GM23248 (cell line): Measurements from ENCODE around the gene MICU2. TPM values are rescaled to one million over a fixed set of nuclear protein-coding genes. Genes with fewer than 3 reads are reported as not detected.

Experiments used
- DNase-seq: peaks from one replicate; pipeline ENCODE4 v3.0.0-alpha.2; 2015
- H2AFZ ChIP-seq: fragments of 200-600 bp; sonication (generic); 2 replicates; pipeline ENCODE4 v1.6.1; 2016; ENCODE audit warnings: antibody characterized with exemption
- H3F3A ChIP-seq: fragments of 200-600 bp; sonication (generic); 2 replicates; pipeline ENCODE4 v1.6.1; 2016; ENCODE audit warnings: mild to moderate bottlenecking, antibody characterized with exemption, mixed run types; ENCODE audit not compliant: insufficient read depth
- H3K27ac ChIP-seq: fragments of 200-600 bp; sonication (generic); 2 replicates; pipeline ENCODE4 v1.5.1; 2016; ENCODE audit warnings: mild to moderate bottlenecking
- H3K27me3 ChIP-seq: fragments of 200-600 bp; sonication (generic); replicated peaks from 2 replicates; pipeline ENCODE4 v1.6.1; 2016; ENCODE audit warnings: mild to moderate bottlenecking; ENCODE audit not compliant: insufficient read depth
- H3K36me3 ChIP-seq: fragments of 200-600 bp; sonication (generic); 2 replicates; pipeline ENCODE4 v1.6.1; 2016; ENCODE audit warnings: low read depth, mild to moderate bottlenecking
- H3K4me1 ChIP-seq: fragments of 200-600 bp; sonication (generic); 2 replicates; pipeline ENCODE4 v1.6.1; 2016; ENCODE audit warnings: mild to moderate bottlenecking; ENCODE audit not compliant: insufficient read depth
- H3K4me2 ChIP-seq: fragments of 200-600 bp; sonication (generic); one replicate; pipeline ENCODE4 v1.6.1; 2016; ENCODE audit warnings: mild to moderate bottlenecking; ENCODE audit not compliant: unreplicated experiment
- H3K4me3 ChIP-seq: fragments of 200-600 bp; sonication (generic); 2 replicates; pipeline ENCODE4 v1.5.1; 2016; ENCODE audit warnings: mild to moderate bottlenecking
- H3K79me2 ChIP-seq: fragments of 200-600 bp; sonication (generic); 2 replicates; pipeline ENCODE4 v1.6.1; 2016; ENCODE audit warnings: mild to moderate bottlenecking; ENCODE audit not compliant: insufficient read depth
- H3K9ac ChIP-seq: fragments of 200-600 bp; sonication (generic); 2 replicates; pipeline ENCODE4 v1.6.1; 2016; ENCODE audit warnings: mild to moderate bottlenecking
- H3K9me2 ChIP-seq: fragments of 200-600 bp; sonication (generic); 2 replicates; pipeline ENCODE4 v1.6.1; 2016; ENCODE audit warnings: mixed run types, mild to moderate bottlenecking, moderate library complexity; ENCODE audit not compliant: insufficient read depth
- H3K9me3 ChIP-seq: fragments of 200-600 bp; sonication (generic); one replicate; pipeline ENCODE4 v1.6.1; 2017; ENCODE audit warnings: low read depth
- H4K20me1 ChIP-seq: fragments of 200-600 bp; sonication (generic); 2 replicates; pipeline ENCODE4 v1.6.0; 2016; ENCODE audit not compliant: insufficient read depth
- EZH2 ChIP-seq: fragments of 200-600 bp; sonication (generic); IDR thresholded peaks from 2 replicates; pipeline ENCODE4 v1.6.1; 2018; ENCODE audit warnings: antibody characterized with exemption, mild to moderate bottlenecking; ENCODE audit not compliant: insufficient read depth, poor library complexity, severe bottlenecking
- EZH2phosphoT487 ChIP-seq: fragments of 200-600 bp; sonication (generic); IDR thresholded peaks from 2 replicates; pipeline ENCODE4 v1.6.1; 2018; ENCODE audit warnings: antibody characterized with exemption, moderate library complexity, mild to moderate bottlenecking, low read depth; ENCODE audit not compliant: insufficient read depth
- WGBS, 2 experiments: methylation state at CpG; one replicate each; pipeline ENCODE4 v1.1.6; 2015 to 2017; ENCODE audit warnings: low lambda C conversion rate in 2 of 2, low coverage in 1 of 2; ENCODE audit errors: missing lambda C conversion rate in 2 of 2; 5-methylcytosine and 5-hydroxymethylcytosine counted together
- in situ Hi-C: fragments of 300-500 bp; cut with MboI; formaldehyde crosslinking; loops from 2 replicates; pipeline ENCODE4 v1.15.0; 2020
- polyA plus RNA-seq: library from polyadenylated mRNA; unstranded; fragments of >200 nt; fragmentation: Nextera tagmentation; extraction: Ambion mirVana; gene quantifications from 2 replicates; pipeline ENCODE4 v1.2.1, GENCODE V29; 2016
- total RNA-seq: library from RNA; depleted of rRNA; stranded (reverse); fragments of >200 nt; shearing (Covaris generic); gene quantifications from 2 replicates; pipeline ENCODE4 v1.2.3, GENCODE V29; 2014

Gene MICU2
- total and polyA plus RNA-seq, 2 experiments from 2014 or later = 41.4 to 61.7 TPM

DNA sequence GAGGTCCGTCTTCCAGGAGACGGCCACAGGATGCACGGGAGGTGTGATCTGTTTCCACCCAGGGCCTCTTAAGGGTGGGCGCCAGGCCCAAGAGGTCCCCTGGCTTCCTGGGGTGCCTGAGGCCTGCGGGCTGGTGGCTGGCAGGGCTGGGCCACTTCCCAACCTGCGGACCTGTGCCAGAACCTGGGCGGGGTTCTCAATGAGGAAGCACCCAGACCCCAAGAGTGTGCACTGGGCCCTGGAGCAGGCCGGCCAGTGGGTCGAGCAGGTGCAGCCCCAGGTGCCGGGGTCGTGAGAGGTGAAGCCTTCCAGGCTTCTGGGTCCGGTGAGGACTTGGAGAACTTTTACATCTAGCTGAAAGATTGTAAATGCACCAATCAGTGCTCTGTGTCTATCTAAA is 6.7 kb upstream of the MICU2 start:
- no peaks in the 10 kb centered on the region for H3K79me2 ChIP-seq
- H3K27ac ChIP-seq = no peak overlapping the region
- 0 out of 2 replicates have a peak, but pooled peaks cover 3% of the 10 kb centered on the region for H3K9me2 ChIP-seq
- H3K9me3 ChIP-seq = no peaks in the 10 kb centered on the region
- H3F3A ChIP-seq = no peaks in the 10 kb centered on the region
- DNase-seq = no peak
- 78 to 81% methylated on average over 12 of the region's 12 CpGs for WGBS, 2 experiments
- TF ChIP-seq EZH2phosphoT487 = no peak
- no peak for TF ChIP-seq EZH2
- no peak overlapping the region for H3K4me3 ChIP-seq
- no peaks in the 10 kb centered on the region for H3K36me3 ChIP-seq
- H3K27me3 ChIP-seq = no peaks in the 10 kb centered on the region
- H3K4me1 ChIP-seq = 0 out of 2 replicates have a peak, but pooled peaks cover 2% of the 10 kb centered on the region
- no peaks in the 10 kb centered on the region for H4K20me1 ChIP-seq
- H3K4me2 ChIP-seq = no peak overlapping the region
- H2AFZ ChIP-seq = no peak overlapping the region
- H3K9ac ChIP-seq = no peak overlapping the region
- in situ Hi-C loops = loop anchor here (25.0 kb wide), 1 partner anchor 1702 kb away; no protein-coding TSS in a partner anchor

DNA sequence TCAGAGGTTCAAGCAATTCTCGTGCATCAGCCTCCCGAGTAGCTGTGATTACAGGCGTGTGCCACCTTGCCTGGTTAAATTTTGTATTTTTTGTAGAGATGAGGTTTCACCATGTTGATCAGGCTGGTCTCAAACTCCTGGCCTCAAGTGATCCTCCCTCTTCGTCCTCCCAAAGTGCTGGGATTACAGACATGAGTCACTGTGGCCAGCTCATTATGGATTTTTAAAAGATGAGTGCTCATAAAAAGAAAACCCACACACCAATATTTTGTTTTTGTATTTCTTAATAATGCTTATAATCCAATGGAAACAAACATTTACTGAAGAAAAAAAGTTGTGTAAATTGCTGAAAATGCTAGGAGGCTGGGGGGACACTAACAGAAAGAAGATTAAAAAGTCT is 5.0 kb upstream of the MICU2 start:
- Histone ChIP-seq H3K4me2 (no peak overlapping the region), H3K9ac (no peak overlapping the region), H2AFZ (no peak overlapping the region), H3K9me2 (0 out of 2 replicates have a peak, but pooled peaks cover 3% of the 10 kb centered on the region), H3K4me1 (0 out of 2 replicates have a peak, but pooled peaks cover 2% of the 10 kb centered on the region), H3K27me3 (no peaks in the 10 kb centered on the region), H3K79me2 (no peaks in the 10 kb centered on the region), H3K27ac (no peak overlapping the region), H4K20me1 (no peaks in the 10 kb centered on the region), H3F3A (no peaks in the 10 kb centered on the region), H3K9me3 (no peaks in the 10 kb centered on the region), H3K4me3 (no peak overlapping the region), H3K36me3 (no peaks in the 10 kb centered on the region)
- in situ Hi-C loops = loop anchor here (25.0 kb wide), 1 partner anchor 1703 kb away; no protein-coding TSS in a partner anchor
- 78 to 80% methylated on average over 4 of the region's 4 CpGs for WGBS, 2 experiments
- DNase-seq = peak; percentile 24
- no peak for TF ChIP-seq EZH2phosphoT487
- no peak for TF ChIP-seq EZH2

DNA sequence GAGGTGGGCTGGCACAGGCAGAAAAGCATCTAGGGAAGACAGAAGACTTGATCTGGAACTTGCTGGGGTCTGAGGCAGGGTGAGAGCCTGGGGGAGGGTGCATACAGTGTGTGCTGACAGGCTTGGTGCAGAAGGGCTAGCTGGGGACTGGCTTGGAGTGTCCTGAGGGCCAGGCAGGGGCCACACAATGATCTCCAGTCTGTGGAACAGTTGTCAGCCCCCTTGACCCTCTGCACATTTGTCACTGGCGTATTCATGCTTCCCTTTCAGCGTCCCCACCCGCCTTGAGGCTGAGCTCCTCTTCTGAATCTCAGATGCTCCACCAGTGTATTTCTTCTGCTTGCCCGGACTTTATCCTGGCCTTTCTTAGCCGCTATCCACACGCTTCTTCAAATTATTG is 2.8 kb upstream of the MICU2 start:
- DNase-seq = no peak
- no peak overlapping the region for H3K9ac ChIP-seq
- in situ Hi-C loops = loop anchor here (25.0 kb wide), 1 partner anchor 1706 kb away; no protein-coding TSS in a partner anchor
- no peak overlapping the region for H3K4me2 ChIP-seq
- H4K20me1 ChIP-seq = no peaks in the 10 kb centered on the region
- H3K9me2 ChIP-seq = 0 out of 2 replicates have a peak, but pooled peaks cover 3% of the 10 kb centered on the region
- H2AFZ ChIP-seq = peak overlapping the region; percentile 17; the same call in 1 of the 2 replicates
- peaks cover 17% of the 10 kb centered on the region for H3K79me2 ChIP-seq
- H3K27me3 ChIP-seq = no peaks in the 10 kb centered on the region
- H3K36me3 ChIP-seq = no peaks in the 10 kb centered on the region
- no peak overlapping the region for H3K4me3 ChIP-seq
- 46 to 47% methylated on average over 6 of the region's 6 CpGs for WGBS, 2 experiments
- no peaks in the 10 kb centered on the region for H3F3A ChIP-seq
- H3K27ac ChIP-seq = no peak overlapping the region
- H3K4me1 ChIP-seq = 0 out of 2 replicates have a peak, but pooled peaks cover 2% of the 10 kb centered on the region
- H3K9me3 ChIP-seq = no peaks in the 10 kb centered on the region
- TF ChIP-seq EZH2phosphoT487 (no peak), EZH2 (no peak)

DNA sequence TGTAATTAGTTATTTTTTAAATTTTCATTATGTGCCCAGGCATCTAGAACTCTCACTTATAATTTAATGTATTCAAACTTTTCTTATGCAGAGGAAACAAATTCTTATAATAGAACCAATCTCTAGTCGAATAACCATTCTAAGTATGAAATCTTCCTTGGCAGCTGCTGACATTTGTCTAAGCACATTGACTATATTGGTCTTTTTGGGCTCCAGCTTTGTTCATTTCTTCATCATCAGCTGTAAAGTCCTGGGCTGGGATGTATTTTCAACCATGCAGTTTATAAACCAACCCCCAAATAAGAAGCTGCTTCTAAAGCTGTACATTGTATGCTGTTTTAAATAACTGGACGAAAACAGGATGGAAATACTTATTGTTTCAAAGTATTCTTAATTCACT is 2.3 kb upstream of the MICU2 start:
- H3F3A ChIP-seq = no peaks in the 10 kb centered on the region
- no peak overlapping the region for H3K27ac ChIP-seq
- 0 out of 2 replicates have a peak, but pooled peaks cover 2% of the 10 kb centered on the region for H3K4me1 ChIP-seq
- no peak for TF ChIP-seq EZH2
- TF ChIP-seq EZH2phosphoT487 = no peak
- no peak overlapping the region for H3K9ac ChIP-seq
- H3K9me3 ChIP-seq = no peaks in the 10 kb centered on the region
- no peak overlapping the region for H3K4me3 ChIP-seq
- H3K36me3 ChIP-seq = no peaks in the 10 kb centered on the region
- H3K9me2 ChIP-seq = 0 out of 2 replicates have a peak, but pooled peaks cover 3% of the 10 kb centered on the region
- WGBS, 2 experiments = 29 to 30% methylated on average over 2 of the region's 2 CpGs
- H3K27me3 ChIP-seq = no peaks in the 10 kb centered on the region
- peaks cover 23% of the 10 kb centered on the region for H3K79me2 ChIP-seq
- no peaks in the 10 kb centered on the region for H4K20me1 ChIP-seq
- in situ Hi-C loops = loop anchor here (25.0 kb wide), 1 partner anchor 1706 kb away; no protein-coding TSS in a partner anchor
- peak overlapping the region; percentile 17; the same call in 1 of the 2 replicates for H2AFZ ChIP-seq
- DNase-seq = no peak
- H3K4me2 ChIP-seq = no peak overlapping the region
